ENCODE results near the gene NOC4L. TPM values are rescaled to one million over a fixed set of nuclear protein-coding genes. Genes with fewer than 3 reads are reported as not detected.
"Not testable (repeated sequence)": the region's sequence is repeated elsewhere in the genome, so short reads cannot be mapped to it uniquely, and the experiment has no call there.

The NOC4L gene
- total and polyA plus RNA-seq, 2 donors (not counting 3 experiments of a cell fraction or from before 2014, with no cell fraction given) = 19.4 to 29.4 TPM

DNA sequence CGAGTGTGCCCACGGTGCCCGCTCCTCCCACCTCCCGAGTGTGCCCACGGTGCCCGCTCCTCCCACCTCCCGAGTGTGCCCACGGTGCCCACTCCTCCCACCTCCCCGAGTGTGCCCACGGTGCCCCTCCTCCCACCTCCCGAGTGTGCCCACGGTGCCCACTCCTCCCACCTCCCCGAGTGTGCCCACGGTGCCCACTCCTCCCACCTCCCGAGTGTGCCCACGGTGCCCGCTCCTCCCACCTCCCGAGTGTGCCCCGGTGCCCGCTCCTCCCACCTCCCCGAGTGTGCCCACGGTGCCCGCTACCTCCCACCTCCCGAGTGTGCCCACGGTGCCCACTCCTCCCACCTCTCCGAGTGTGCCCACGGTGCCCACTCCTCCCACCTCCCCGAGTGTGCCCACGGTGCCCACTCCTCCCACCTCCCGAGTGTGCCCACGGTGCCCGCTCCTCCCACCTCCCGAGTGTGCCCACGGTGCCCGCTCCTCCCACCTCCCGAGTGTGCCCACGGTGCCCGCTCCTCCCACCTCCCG, 9.5 kb upstream of the NOC4L start:
- H3K4me1 ChIP-seq (ENCODE audit: control insufficient read depth, extremely low read depth, insufficient read depth, low read length); BruUV-seq (replicated peaks); H3K27me3 ChIP-seq (ENCODE audit: control insufficient read depth in 2 of 2, insufficient read depth in 2 of 2, low read length in 2 of 2); H3K4me3 ChIP-seq (replicated peaks in 1 of 3; ENCODE audit: insufficient read depth in 1 of 3, low read depth in 1 of 3, low read length in 3 of 3); dilution Hi-C loops (cut with MboI; ENCODE audit: extremely low pct_ligation_motif_present, low sequenced_read_pairs); H3K4me2 ChIP-seq (ENCODE audit: insufficient read depth, low read length); POLR2A ChIA-PET; H3K9ac ChIP-seq (replicated peaks; ENCODE audit: extremely low read depth, insufficient read depth, low read length); H3K9me1 ChIP-seq (replicated peaks; ENCODE audit: control insufficient read depth, extremely low read depth, insufficient read depth, low read length); H4K20me1 ChIP-seq (replicated peaks; ENCODE audit: control insufficient read depth, extremely low read depth, insufficient read depth, low read length); H3K27ac ChIP-seq (ENCODE audit: insufficient read depth, low read depth, low read length); H2AFZ ChIP-seq (ENCODE audit: low read depth, low read length); CTCF ChIA-PET; H3K9me3 ChIP-seq (replicated peaks; ENCODE audit: control insufficient read depth, insufficient read depth, low read length); DNase-seq (ENCODE audit: low read depth, low spot score); H3K36me3 ChIP-seq (ENCODE audit: control insufficient read depth in 2 of 2, extremely low read depth in 1 of 2, insufficient read depth in 2 of 2, low read length in 2 of 2); H3K79me2 ChIP-seq (ENCODE audit: control insufficient read depth, insufficient read depth, low read length); intact Hi-C loops (cut with micrococcal nuclease); FAIRE-seq: not testable (repeated sequence)

DNA sequence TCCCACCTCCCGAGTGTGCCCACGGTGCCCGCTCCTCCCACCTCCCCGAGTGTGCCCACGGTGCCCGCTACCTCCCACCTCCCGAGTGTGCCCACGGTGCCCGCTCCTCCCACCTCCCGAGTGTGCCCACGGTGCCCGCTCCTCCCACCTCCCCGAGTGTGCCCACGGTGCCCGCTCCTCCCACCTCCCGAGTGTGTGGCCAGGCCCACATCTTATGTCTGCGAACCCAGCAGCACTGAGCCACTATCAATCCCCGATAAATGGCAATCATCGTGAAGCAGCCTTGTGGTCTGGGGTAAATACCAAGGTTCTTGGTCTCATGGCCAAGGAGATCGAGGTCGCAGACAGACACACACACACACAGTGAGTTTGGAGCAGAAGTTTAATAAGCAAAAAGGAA, 8.0 kb upstream of the NOC4L start:
- H3K36me3 ChIP-seq (ENCODE audit: control insufficient read depth in 2 of 2, extremely low read depth in 1 of 2, insufficient read depth in 2 of 2, low read length in 2 of 2) = peaks cover 8 to 20% of the 10 kb centered on the region in 2 experiments
- H3K4me2 ChIP-seq (ENCODE audit: insufficient read depth, low read length); H3K79me2 ChIP-seq (ENCODE audit: control insufficient read depth, insufficient read depth, low read length); H3K9ac ChIP-seq (replicated peaks; ENCODE audit: extremely low read depth, insufficient read depth, low read length); FAIRE-seq; H3K9me1 ChIP-seq (replicated peaks; ENCODE audit: control insufficient read depth, extremely low read depth, insufficient read depth, low read length); BruUV-seq (replicated peaks); H3K27me3 ChIP-seq (ENCODE audit: control insufficient read depth in 2 of 2, insufficient read depth in 2 of 2, low read length in 2 of 2); H3K4me3 ChIP-seq (replicated peaks in 1 of 3; ENCODE audit: insufficient read depth in 1 of 3, low read depth in 1 of 3, low read length in 3 of 3); dilution Hi-C loops (cut with MboI; ENCODE audit: extremely low pct_ligation_motif_present, low sequenced_read_pairs); H3K27ac ChIP-seq (ENCODE audit: insufficient read depth, low read depth, low read length); POLR2A ChIA-PET; H2AFZ ChIP-seq (ENCODE audit: low read depth, low read length); H4K20me1 ChIP-seq (replicated peaks; ENCODE audit: control insufficient read depth, extremely low read depth, insufficient read depth, low read length); H3K9me3 ChIP-seq (replicated peaks; ENCODE audit: control insufficient read depth, insufficient read depth, low read length); H3K4me1 ChIP-seq (ENCODE audit: control insufficient read depth, extremely low read depth, insufficient read depth, low read length); CTCF ChIA-PET; intact Hi-C loops (cut with micrococcal nuclease); DNase-seq (ENCODE audit: low read depth, low spot score): not testable (repeated sequence)
